Mucosa of rectum (tissue), 2 donors: Measurements from ENCODE around the gene DDIT3.
A peak's percentile ranks its signal among the peaks of the same experiment; 100 is the strongest.

Experiments used
- H3K27ac ChIP-seq, 2 donors: one replicate each; pipeline ENCODE4 v1.7.0; 2013; ENCODE audit warnings: inconsistent platforms in 2 of 2, low read depth in 2 of 2, low read length in 2 of 2
- H3K27me3 ChIP-seq, 2 donors: one replicate each; pipeline ENCODE4 v1.7.0; 2013; ENCODE audit warnings: low read length in 2 of 2; ENCODE audit not compliant: control insufficient read depth in 2 of 2, insufficient read depth in 2 of 2
- H3K36me3 ChIP-seq, 2 donors: one replicate each; pipeline ENCODE4 v1.7.0; 2013; ENCODE audit warnings: low read length in 2 of 2; ENCODE audit not compliant: control insufficient read depth in 2 of 2, insufficient read depth in 2 of 2
- H3K4me1 ChIP-seq, 2 donors: one replicate each; pipeline ENCODE4 v1.7.0; 2013; ENCODE audit warnings: low read length in 2 of 2, mild to moderate bottlenecking in 1 of 2; ENCODE audit not compliant: control insufficient read depth in 2 of 2, insufficient read depth in 2 of 2
- H3K4me3 ChIP-seq, 2 donors: one replicate each; pipeline ENCODE4 v1.7.0; 2013; ENCODE audit warnings: low read length in 2 of 2
- H3K9ac ChIP-seq, 2 donors: one replicate each; pipeline ENCODE4 v1.7.0; 2013; ENCODE audit warnings: low read length in 2 of 2, low read depth in 1 of 2, mild to moderate bottlenecking in 1 of 2
- H3K9me3 ChIP-seq, 2 donors: one replicate each; pipeline ENCODE4 v1.7.0; 2013; ENCODE audit warnings: low read length in 2 of 2; ENCODE audit not compliant: control insufficient read depth in 2 of 2
- donor health status: healthy.
- donor health status: Normal muscosa, but diverticular disease.

The DDIT3 gene

GRCh38 chr12:57553343-57554202, 33.3 kb upstream of the DDIT3 start:
- Histone ChIP-seq H3K27ac (no peak overlapping the region), H3K27me3 (peaks cover 16 to 24% of the 10 kb centered on the region in 2 donors), H3K36me3 (no peaks in the 10 kb centered on the region), H3K9ac (no peak overlapping the region), H3K4me3 (no peak overlapping the region), H3K4me1 (no peaks in the 10 kb centered on the region), H3K9me3 (no peaks in the 10 kb centered on the region)

- Histone ChIP-seq H3K9me3 (no peaks in the 10 kb centered on the region), H3K27ac (no peak overlapping the region), H3K27me3 (peaks cover 20 to 26% of the 10 kb centered on the region in 2 donors), H3K36me3 (no peaks in the 10 kb centered on the region), H3K4me1 (no peaks in the 10 kb centered on the region), H3K9ac (no peak overlapping the region), H3K4me3 (no peak overlapping the region)
These were observed 32.6 kb upstream of the DDIT3 start for GRCh38 chr12:57552835-57553313.

GRCh38 chr12:57552306-57552651, 32.0 kb upstream of the DDIT3 start:
- Histone ChIP-seq H3K27me3 (peaks cover 20 to 26% of the 10 kb centered on the region in 2 donors), H3K9ac (no peak overlapping the region), H3K4me1 (peaks cover 0 to 2% of the 10 kb centered on the region in 2 donors), H3K27ac (no peak overlapping the region), H3K36me3 (no peaks in the 10 kb centered on the region), H3K9me3 (no peaks in the 10 kb centered on the region), H3K4me3 (no peak overlapping the region)

DNA sequence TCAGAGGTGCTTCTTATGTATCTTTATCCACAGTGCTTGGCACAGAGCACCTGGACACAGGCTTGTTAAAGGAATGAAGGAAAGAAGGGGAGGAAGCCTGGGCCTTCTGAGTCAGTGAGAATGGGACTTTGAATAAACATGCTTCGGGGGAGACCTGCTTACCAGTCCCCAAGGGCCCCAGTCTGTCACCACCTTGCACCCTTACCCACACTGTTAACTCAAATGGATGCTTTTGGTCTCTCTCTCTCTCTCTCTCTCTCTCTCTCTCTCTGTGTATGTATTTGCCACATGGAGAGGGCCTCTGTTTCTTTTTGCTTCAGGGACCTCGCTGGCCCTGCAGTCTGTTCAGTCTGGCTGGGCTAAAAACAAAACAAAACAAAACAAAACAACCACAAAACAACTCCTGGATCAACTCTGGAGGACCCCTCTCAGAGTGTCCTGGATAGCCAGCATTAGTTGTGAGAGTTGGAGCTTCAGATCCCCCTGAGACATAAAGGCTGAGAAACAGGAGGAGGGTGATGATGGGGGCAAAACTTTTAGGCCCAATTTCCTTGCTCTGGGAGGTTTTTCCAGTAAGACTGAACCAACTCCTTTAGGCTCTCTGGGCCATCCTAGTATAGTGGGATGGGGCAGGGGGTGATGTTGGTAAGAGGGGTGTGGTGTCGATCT, 31.5 kb upstream of the DDIT3 start:
- no peaks in the 10 kb centered on the region for H3K9me3 ChIP-seq
- H3K4me1 ChIP-seq = peaks cover 0 to 3% of the 10 kb centered on the region in 2 donors
- H3K27ac ChIP-seq = no peak overlapping the region
- no peak overlapping the region for H3K9ac ChIP-seq
- no peak overlapping the region for H3K4me3 ChIP-seq
- H3K36me3 ChIP-seq = no peaks in the 10 kb centered on the region
- H3K27me3 ChIP-seq = peaks cover 20 to 26% of the 10 kb centered on the region in 2 donors

GRCh38 chr12:57550641-57551549, 30.6 kb upstream of the DDIT3 start:
- peak overlapping the region in 1 of 2 donors; percentile 28 for H3K9ac ChIP-seq
- H3K36me3 ChIP-seq = no peaks in the 10 kb centered on the region
- H3K27me3 ChIP-seq = peaks cover 20 to 26% of the 10 kb centered on the region in 2 donors
- H3K27ac ChIP-seq = no peak overlapping the region
- no peaks in the 10 kb centered on the region for H3K9me3 ChIP-seq
- peaks cover 6 to 9% of the 10 kb centered on the region in 2 donors for H3K4me1 ChIP-seq
- no peak overlapping the region for H3K4me3 ChIP-seq

GRCh38 chr12:57549909-57550640, 29.8 kb upstream of the DDIT3 start, which contains the start of gene KIF5A:
KIF5A (plus strand) TSS chr12:57550044; CDS start chr12:57550272, 228 bp downstream.
- Histone ChIP-seq H3K27me3 (peaks cover 20 to 26% of the 10 kb centered on the region in 2 donors), H3K4me3 (peak within 1 kb of the TSS; percentile 43 to 63), H3K27ac (no peak within 1 kb of the TSS), H3K36me3 (no peaks in the 10 kb centered on the region), H3K4me1 (peaks cover 12 to 14% of the 10 kb centered on the region in 2 donors), H3K9ac (peak within 1 kb of the TSS in 1 of 2 donors; percentile 63), H3K9me3 (no peaks in the 10 kb centered on the region)

- Histone ChIP-seq H3K4me1 (peaks cover 12 to 18% of the 10 kb centered on the region in 2 donors), H3K4me3 (peak overlapping the region; percentile 43 to 63), H3K27ac (no peak overlapping the region), H3K27me3 (peaks cover 20 to 26% of the 10 kb centered on the region in 2 donors), H3K9ac (no peak overlapping the region), H3K36me3 (no peaks in the 10 kb centered on the region), H3K9me3 (no peaks in the 10 kb centered on the region)
These were observed 29.0 kb upstream of the DDIT3 start for GRCh38 chr12:57549203-57549908.

- H3K9me3 ChIP-seq = no peaks in the 10 kb centered on the region
- H3K9ac ChIP-seq = no peak overlapping the region
- H3K36me3 ChIP-seq = no peaks in the 10 kb centered on the region
- no peak overlapping the region for H3K27ac ChIP-seq
- H3K27me3 ChIP-seq = peaks cover 20 to 26% of the 10 kb centered on the region in 2 donors
- no peak overlapping the region for H3K4me3 ChIP-seq
- peaks cover 12 to 18% of the 10 kb centered on the region in 2 donors for H3K4me1 ChIP-seq
These were observed 28.2 kb upstream of the DDIT3 start for GRCh38 chr12:57548488-57548887.

DNA sequence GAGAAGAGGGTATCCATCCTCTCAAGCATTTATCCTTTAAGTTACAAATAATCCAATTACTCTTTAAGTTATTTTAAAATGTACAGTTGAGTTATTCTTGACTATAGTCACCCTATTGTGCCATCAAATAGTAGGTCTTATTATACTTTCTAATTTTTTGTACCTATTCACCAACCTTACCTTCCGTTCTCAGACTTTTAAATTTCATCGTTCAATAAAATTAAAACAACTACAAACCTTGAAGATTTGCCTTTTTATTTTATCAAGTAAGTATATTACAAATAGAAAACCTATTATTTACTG, 27.6 kb upstream of the DDIT3 start:
- H3K36me3 ChIP-seq = no peaks in the 10 kb centered on the region
- no peak overlapping the region for H3K27ac ChIP-seq
- H3K4me1 ChIP-seq = peaks cover 12 to 18% of the 10 kb centered on the region in 2 donors
- H3K9me3 ChIP-seq = no peaks in the 10 kb centered on the region
- peaks cover 20 to 23% of the 10 kb centered on the region in 2 donors for H3K27me3 ChIP-seq
- no peak overlapping the region for H3K4me3 ChIP-seq
- no peak overlapping the region for H3K9ac ChIP-seq
